GM12865 (cell line): ENCODE data around the gene CSRNP3.

Source experiments
- DNase-seq: peaks from one replicate; pipeline ENCODE4 v3.0.0; 2010; ENCODE audit warnings: low read depth
- H3K4me3 ChIP-seq: 2 replicates; pipeline ENCODE4 v1.5.1; 2011; ENCODE audit warnings: mild to moderate bottlenecking, low read depth, low read length, control low read depth
- CTCF ChIP-seq: IDR thresholded peaks from 2 replicates; pipeline ENCODE4 v1.5.1; 2011; ENCODE audit warnings: low read length, control low read depth, low read depth, inconsistent platforms; ENCODE audit not compliant: insufficient read depth; ENCODE audit errors: missing control alignments

The CSRNP3 gene

GRCh38 chr2:165639504-165639903 is 170.0 kb downstream of the CSRNP3 start:
- TF ChIP-seq CTCF = no peak
- H3K4me3 ChIP-seq = no peak overlapping the region
- DNase-seq = no peak

- no peak for TF ChIP-seq CTCF
- DNase-seq = no peak
- H3K4me3 ChIP-seq = no peak overlapping the region
These were observed 170.9 kb downstream of the CSRNP3 start for GRCh38 chr2:165640247-165640929.

GRCh38 chr2:165645930-165646831 is 176.7 kb downstream of the CSRNP3 start:
- TF ChIP-seq CTCF = no peak
- H3K4me3 ChIP-seq = no peak overlapping the region
- DNase-seq = no peak

GRCh38 chr2:165647409-165647808 is 177.9 kb downstream of the CSRNP3 start:
- TF ChIP-seq CTCF = no peak
- H3K4me3 ChIP-seq = no peak overlapping the region
- DNase-seq = no peak

GRCh38 chr2:165648801-165649200 is 179.3 kb downstream of the CSRNP3 start:
- TF ChIP-seq CTCF = no peak
- no peak for DNase-seq
- no peak overlapping the region for H3K4me3 ChIP-seq

- TF ChIP-seq CTCF = no peak
- DNase-seq = no peak
- no peak overlapping the region for H3K4me3 ChIP-seq
These were observed 181.7 kb downstream of the CSRNP3 start for GRCh38 chr2:165651233-165651632.

- DNase-seq = no peak
- TF ChIP-seq CTCF = no peak
- no peak overlapping the region for H3K4me3 ChIP-seq
These were observed 186.2 kb downstream of the CSRNP3 start for GRCh38 chr2:165655661-165656060.
